Kasumi-1 (cell line): Measurements from ENCODE around the gene OSTC.

Source experiments
- DNase-seq, 2 experiments: peaks; one replicate each; lab custom pipeline; 2025; lab: John Stamatoyannopoulos, UW

Gene OSTC

GRCh38 chr4:108716340-108716739, 65.9 kb downstream of the OSTC start:
- DNase-seq, result no peak

- DNase-seq, result peak in 1 of 2 experiments; percentile 26
These were observed 67.0 kb downstream of the OSTC start for GRCh38 chr4:108717386-108717785.
